GM11168 (cell line): ENCODE results near the gene HIPK2.

ENCODE experiments used
- in situ Hi-C: fragments of 300-500 bp; cut with MboI; formaldehyde crosslinking; loops from one replicate; pipeline ENCODE4 v1.12.0; 2022; ENCODE audit warnings: low sequenced_read_pairs; ENCODE audit not compliant: unreplicated experiment

HIPK2 gene

DNA sequence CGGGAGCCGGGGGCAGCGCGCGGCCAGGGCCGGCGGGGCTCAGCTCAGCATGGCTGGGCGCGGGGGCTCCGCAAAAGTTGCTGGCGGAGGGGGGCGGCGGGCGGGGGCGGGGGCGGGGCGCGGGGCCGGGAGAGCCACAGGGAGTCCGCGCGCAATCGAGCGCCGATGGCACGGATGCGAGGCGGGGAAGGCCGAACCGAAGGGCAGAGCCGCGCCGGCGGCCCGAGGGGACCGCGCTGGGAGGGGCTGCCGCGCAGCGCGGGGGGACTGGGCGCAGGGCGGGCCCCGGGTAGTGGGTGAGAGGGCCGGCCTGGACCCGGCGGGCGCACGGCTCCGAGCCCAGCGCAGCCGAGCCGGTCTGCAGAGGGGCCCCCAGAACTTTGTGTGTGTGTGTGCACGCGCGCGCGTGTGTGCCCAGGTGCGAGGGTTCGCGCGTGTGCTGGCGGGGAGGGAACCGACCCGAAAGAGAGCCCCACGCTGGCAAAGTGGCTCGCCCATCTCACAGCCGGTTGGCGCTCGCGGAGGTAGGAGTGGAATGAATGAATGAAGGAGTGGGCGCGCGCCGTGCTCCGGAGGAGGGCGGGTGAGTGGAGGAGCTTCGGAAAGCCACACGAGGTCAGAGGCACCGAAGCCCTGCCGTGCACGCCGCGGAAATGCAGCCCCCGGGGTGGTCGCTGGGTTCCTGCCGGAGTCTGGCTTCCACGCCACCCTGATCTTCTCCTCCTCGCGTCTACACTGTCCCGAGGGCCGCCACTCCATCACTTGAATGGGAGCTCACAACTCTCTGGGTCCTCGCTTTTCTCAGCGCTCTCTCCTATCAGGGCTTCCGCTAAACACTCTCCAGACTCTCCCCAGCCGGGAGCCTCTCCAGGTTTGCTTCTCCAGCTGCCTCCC, at the start of gene HIPK2:
TSS of gene HIPK2 (minus strand) at position 51 of the 894 bp plus-strand sequence. CDS start 375 bp downstream, outside the sequence.
- in situ Hi-C loops: loop anchor here (10.0 kb wide), 1 partner anchor 227 kb away; no protein-coding TSS in a partner anchor

DNA sequence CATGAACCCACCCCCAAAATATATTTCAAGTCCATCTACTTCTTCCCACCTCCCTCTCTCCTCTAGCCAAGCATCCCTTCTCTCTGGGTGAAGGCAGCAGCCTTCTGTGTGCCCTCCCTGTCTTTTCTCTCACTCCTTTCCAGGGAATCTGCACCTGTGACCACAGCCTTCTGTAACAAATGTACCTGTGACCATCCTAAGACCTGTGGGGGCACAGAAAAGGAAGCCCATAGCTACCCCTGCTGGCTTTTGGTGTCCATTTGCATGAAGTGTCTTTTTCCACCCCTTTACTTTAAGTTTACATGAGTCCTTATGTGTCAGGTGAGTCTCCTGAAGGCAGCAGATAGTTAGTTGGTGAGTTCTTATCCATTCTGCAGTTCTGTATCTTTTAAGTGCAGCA, 49.2 kb upstream of the HIPK2 start:
- in situ Hi-C loops: no loop called here

DNA sequence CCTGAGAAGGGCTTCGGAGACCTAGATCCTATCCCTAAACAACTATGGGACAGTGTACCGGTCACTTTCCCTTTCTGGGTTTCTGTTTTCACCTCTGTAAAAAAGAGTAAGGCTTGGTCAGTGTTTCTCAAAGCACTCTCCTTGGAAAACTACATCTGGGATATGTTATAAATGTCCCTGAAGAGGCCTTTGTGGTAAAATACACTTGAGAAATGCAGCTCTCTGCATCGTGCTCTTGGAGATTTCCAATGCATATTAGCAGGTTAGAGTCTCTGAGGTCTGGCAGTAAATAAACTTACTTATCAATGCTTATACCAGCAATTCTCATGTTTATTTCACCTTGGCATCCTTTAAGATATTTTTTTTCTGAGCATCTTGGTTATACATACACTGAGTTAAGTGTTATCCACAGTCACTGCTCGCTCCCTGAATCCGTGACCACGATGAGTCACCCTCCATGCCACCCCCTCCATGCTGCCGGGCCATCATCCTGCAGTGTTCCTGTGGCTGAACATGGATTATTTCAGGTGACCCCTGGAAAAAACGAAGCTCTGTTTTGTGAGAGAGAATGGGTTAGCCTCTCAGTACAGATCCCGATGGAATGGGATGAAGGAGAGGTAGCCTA, 48.0 kb upstream of the HIPK2 start:
- in situ Hi-C loops: no loop called here

DNA sequence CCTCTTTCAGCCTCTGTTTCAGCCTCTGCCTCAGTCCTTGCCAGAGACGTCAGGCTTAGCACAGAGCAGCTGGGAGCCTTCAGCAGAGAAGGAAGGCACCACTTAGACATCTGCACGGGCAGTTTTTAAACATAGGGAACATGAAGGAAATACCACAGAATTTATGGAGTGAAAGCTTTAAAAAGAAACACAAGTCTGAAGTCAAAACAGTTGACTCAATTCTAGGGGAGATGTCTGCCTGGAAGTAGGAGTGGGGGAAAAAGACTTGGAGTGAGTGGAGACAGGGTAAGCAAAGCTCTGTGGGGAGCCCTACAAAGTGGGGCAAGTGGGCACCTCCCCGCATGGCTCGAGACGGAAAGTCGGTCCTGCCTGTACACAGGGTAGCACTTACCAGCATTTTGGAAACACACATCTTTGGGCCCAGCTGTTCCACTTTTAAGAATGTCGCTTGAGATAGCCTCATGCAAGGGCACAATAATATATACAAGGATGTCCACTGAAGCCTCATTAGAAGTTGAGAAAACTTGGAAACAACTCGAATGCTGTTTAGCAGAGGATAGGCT, 46.2 kb upstream of the HIPK2 start:
- in situ Hi-C loops: no loop called here

DNA sequence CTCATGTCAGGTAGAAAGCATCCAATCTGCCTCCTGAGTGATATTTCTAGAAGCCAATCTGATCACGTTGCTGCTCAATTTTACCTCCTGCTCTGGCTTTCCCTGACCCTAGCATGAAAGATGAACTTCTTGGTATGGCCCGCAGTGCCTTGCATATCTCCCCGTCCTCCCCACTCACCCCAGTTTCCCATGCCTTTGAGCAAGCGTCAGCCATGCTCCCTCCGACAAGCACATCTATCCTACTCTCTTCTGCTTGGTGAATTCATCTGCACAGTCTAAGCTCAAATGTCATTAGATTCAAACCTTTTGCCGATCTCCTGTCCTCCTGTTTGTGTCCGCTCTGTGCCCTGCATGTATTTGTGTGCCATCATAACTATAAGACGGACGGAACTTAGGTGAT, 45.1 kb upstream of the HIPK2 start:
- in situ Hi-C loops: no loop called here

DNA sequence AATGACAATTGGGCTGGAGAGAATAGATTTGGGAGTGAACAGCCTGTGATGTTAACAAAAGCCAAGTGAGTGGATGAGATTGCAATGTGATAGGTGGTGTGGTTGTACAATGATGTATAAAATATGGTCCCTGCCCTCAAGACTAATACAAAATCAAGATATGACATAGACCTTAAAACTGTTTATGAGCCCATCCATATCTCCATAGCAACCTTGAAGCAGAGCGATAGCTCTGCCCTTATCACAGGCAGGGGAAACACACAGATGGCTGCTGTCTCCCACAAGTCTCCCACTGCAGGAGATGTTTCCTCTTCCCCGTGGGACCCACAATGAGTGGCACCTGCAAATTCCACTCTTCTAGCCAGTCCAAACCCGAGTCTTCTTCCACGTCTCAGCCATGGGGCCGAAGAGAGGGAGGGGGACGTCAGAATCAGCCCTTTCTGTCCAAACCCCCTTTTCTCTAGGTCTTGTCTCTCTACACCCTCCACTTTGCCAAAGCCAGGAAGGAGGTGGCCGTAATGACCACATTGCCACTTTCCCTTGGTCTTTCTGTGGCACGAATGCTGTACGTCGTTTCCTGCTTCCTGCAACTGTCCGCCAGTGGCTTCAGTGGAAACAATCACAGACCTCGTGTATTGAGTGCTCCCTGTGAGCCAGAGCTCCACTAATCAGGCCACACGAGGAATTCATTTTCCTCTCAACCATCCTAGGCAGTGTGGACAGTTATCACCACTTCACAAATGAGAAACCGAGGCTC, 43.7 kb upstream of the HIPK2 start:
- in situ Hi-C loops: no loop called here

DNA sequence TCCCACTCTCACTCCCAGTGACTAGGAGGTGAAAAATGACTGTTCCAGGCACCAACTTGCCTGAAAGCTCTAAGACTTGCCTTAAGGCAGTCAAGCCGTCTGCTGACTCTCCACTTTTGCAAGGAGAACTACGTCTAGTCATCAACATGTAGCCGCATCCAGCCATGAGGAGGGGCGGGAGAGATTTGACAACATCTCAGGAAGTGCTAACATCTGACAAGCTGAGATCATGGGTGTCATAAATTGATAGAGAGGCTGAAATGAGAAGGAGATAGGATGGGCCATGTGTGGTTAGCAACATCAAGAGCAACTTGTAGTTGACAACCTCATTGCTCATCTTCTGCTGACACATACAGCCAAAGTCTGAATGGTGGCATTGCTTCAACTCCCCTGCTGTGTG, 42.3 kb upstream of the HIPK2 start:
- in situ Hi-C loops: no loop called here

DNA sequence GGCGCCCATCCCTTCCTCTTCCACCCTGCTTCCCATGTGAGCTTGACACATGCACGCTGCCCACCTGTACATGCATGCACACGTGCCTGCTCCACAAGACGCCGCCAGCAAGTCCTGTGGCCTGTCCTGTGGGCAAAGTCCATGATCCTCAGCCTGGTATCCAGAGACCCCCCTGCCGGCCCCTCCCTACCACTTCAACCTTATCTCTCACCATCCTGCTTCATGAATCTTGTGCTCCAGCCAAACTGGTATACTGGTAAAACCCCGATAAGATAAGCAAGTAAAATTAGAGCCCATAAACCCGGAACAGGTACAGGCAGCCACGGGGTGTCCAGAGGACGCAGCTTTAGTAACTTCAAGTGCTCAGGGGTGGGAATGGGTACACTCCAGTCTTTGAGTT, 39.5 kb upstream of the HIPK2 start:
- in situ Hi-C loops: no loop called here

DNA sequence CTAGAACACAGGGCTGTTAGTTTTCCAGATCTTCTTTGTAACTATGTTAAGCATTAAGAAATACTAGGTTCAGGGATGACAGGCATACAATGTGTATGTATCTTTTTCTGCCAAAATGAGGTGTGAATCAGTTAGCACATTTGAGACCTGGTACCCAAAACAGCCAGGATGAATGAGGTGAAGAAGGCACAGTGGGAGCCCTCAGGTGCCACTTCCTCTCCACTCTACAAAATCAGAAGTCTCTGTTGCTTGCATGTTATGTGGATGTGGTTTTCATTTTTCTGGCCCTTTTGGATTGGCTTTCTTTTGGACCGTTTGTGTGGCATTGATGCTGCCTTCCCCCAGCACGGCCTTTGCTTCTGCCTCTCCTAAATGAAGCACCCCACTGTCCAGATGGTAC, 35.9 kb upstream of the HIPK2 start:
- in situ Hi-C loops: no loop called here

DNA sequence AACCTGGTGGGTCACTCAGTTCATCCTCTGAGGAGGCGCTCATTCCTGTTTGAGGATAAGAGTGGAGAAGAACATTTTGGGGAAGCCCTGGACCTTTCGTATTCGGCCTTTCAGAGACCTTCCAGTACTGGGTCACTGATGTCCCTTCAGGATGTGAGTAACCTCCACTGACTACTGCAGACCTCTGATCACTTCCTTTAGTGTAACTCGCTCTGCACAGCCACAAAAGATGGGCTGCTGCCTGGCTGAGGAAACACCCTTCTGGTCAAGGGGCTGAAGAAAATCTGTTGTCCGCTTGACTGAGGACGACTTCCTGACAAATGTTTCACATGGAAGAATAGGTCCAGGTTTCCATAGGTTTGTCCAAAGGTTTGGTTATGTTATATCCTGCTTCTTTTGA, 35.4 kb upstream of the HIPK2 start:
- in situ Hi-C loops: no loop called here

DNA sequence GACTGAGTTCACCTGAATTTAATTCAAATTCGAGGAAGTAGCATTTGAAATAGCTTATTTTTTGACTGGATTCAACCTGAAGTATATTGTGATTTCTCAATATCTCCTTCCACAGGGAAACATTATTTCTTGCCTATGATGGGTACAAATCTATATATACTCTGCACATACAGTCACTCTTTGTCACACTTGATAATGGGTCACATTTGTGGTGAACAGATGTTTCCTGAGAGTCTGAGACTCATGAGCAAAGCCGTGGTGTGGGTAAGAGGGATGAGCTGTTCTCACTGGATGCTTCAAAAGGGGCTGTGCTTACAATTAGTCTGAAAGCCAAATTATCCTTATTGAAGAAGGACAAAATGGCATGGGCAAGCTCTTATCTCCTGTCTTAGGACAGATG, 33.3 kb upstream of the HIPK2 start:
- in situ Hi-C loops: no loop called here

DNA sequence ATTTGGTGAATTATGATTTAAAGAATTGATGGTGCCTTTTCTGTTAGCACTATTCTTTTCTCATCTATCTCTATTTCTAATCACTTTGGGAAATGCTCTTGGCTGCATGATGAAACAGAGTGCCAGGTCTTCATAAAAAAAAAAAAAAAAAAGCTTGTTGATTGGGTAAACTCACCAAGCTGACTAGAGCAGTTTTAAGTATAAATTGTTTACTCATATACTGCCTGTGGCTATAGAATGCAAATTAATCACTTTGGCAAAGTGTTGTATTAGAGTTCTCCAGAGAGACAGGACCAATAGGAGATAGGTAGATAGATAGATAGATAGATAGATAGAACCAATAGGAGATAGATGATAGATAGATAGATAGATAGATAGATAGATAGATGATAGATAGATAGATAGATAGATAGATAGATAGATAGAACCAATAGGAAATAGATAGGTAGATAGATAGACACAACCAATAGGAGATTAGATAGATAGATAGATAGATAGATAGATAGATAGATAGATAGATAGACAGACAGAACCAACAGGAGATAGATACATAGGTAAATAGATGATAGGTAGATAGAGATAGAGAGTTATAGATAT, 31.1 kb upstream of the HIPK2 start:
- in situ Hi-C loops: no loop called here

DNA sequence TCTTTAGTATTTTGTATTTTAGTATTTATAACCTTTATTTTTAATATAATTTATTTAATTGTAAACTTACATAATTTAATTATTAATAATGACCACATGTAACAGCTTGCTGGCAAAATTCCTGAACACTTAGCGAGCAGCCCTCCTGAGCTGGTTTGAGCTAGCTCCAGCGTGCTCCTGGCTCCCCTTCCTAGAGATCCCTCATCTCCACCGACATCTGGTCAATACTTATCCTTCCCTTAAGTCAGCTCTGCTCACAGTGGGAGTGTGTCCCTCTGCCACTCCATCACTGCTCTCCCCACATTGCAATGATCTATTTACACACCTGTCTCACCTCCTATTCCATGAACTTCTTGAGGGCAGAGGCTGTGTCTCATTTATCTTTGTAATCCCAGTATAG, 30.6 kb upstream of the HIPK2 start:
- in situ Hi-C loops: no loop called here

DNA sequence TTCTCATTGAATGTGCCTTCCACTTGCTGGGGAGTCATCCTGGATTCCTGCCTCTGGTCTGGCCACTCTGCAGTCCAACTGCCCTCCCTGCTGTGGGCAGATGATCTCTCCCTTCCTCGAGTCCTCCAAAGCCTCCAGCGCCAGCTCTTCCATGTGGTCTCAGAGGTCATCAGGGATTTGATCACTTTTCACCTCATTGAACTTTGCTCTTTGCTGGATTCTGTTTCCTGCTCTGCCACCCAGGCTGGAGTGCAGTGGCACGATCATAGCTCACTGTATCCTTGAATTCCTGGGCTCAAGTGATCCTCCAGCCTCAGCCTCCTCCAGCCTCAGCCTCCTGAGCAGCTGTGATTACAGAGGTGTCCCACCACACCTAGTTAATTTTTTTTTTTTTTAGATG, 29.2 kb upstream of the HIPK2 start:
- in situ Hi-C loops: no loop called here

DNA sequence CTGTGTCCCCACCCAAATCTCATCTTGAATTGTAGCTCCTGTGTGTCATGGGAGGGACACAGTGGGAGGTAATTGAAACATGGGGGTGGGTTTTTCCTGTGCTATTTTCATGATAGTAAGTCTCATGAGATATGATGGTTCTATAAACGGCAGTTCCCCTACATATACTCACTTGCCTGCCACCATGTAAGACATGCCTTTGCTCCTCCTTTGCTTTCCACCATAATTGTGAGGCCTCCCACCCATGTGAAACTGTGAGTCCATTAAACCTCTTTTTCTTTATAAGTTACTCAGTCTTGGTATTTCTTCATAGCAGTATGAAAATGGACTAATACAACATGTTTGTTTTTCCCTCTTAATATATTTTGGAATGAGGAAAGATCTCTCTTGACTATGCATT, 26.8 kb upstream of the HIPK2 start:
- in situ Hi-C loops: no loop called here

DNA sequence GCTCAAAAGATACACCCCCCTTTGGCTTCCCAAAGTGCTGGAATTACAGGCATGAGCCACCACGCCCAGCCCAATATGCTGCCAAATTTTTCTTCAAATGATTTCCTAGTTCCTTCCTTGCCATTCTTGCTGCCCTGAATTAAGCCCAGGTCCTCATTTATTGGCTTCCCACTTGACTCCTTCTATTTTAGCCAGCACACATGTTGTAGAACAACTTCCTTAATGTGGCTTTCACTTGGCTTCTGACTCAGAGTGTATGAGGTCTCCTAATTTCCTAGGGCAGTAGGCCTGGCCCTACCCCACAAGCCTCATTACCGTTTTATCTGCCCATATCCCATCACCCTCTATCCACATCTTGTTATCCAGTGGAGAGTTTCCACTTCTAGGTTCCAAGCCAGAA, 21.8 kb upstream of the HIPK2 start:
- in situ Hi-C loops: no loop called here

DNA sequence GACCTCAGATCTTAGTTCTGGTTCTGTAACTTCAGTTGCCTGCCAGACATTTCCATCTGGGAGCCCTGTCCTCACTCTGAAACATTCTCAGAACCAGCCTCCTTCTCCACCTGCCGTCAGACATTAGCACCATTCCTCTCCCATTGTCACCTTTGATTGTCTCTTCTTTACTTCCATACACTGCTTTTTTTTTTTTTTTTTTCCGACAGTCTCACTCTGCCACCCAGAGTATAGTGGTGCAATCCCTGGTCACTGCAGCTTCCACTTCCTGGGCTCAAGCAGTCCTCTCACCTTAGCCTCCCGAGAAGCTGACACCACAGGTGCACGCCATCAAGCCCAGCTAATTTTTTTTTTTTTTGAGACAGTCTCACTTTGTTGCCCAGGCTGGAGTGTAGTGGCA, 21.1 kb upstream of the HIPK2 start:
- in situ Hi-C loops: no loop called here

DNA sequence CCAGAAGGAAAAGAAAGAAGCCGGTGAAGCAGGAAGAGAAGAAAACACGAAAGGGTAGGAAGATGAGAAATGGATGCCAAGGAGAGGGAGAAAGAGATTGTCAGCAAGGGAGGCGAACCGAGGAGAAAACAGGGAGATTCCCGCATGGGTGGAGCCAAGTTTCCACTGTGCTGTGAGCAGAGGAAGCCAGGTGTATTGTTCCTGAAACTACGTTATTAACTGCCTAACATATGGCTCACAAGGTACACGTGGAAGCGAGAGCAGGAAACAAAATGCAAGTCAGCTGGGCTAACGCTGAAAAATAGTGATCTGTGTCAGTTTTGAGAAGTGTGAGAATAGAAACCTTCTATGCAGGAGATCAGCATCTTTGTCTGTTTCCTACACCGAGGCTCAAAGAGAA, 20.4 kb upstream of the HIPK2 start:
- in situ Hi-C loops: no loop called here

DNA sequence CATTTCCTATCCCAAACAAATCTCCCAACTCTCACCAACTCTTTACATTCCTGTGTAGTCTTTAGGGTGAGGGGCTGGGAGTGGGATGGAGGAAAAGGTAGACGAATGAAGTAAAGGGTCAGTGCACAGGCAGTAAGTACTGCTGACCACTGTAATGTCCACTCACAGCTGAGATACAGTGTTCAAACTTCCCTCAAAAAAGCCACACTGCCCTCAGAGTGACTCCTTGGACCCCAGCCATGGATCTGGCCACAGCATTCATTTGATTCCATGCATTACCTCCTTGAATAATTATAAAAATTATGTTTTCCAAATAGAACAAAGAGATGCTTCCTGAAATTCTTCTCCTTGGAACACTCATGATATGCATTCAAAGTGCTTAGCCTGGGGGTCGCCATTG, 19.8 kb upstream of the HIPK2 start:
- in situ Hi-C loops: no loop called here

DNA sequence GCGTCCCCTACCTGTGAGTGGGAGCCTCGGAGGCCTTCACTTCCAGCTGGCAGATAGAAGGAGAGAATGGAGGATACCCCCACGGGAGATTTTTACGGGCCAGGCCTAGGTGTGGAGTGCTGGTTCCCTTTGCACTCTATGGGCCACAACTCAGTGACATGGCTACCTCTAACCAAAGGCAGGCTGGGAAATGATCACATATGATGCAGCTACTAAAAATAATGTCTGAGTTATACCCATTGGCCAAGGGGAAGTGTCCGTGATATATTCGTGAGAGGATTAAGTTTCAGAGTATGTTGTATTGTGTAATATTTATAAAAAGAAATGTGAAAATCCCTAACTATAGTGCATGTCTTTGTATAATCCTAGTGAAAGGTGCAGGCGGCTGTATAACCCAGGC, 13.5 kb upstream of the HIPK2 start:
- in situ Hi-C loops: no loop called here
